22Rv1 (cell line): ENCODE data around the gene OPRM1.

Experiments used
- H3K27ac ChIP-seq: fragments of 450-650 bp; 2 replicates; pipeline ENCODE4 v1.5.1; 2017
- CTCF ChIP-seq: fragments of 450-650 bp; IDR thresholded peaks from 2 replicates; pipeline ENCODE4 v1.5.1; 2017; ENCODE audit warnings: mild to moderate bottlenecking
- ZFX ChIP-seq: fragments of 450-650 bp; IDR thresholded peaks from 2 replicates; pipeline ENCODE4 v1.6.1; 2017; ENCODE audit warnings: antibody characterized with exemption, borderline replicate concordance

OPRM1 gene

GRCh38 chr6:154252678-154253077 lies 213.6 kb downstream of the OPRM1 start:
- no peak overlapping the region for H3K27ac ChIP-seq

GRCh38 chr6:154257067-154257466 lies 218.0 kb downstream of the OPRM1 start:
- H3K27ac ChIP-seq = no peak overlapping the region

More at GRCh38 chr6:154252678-154253077, 213.6 kb downstream of the OPRM1 start:
- TF ChIP-seq ZFX = no peak
- TF ChIP-seq CTCF = no peak

GRCh38 chr6:154258064-154258757 lies 219.2 kb downstream of the OPRM1 start:
- H3K27ac ChIP-seq = no peak overlapping the region
- TF ChIP-seq CTCF (no peak), ZFX (no peak)

More at GRCh38 chr6:154257067-154257466, 218.0 kb downstream of the OPRM1 start:
- TF ChIP-seq ZFX (no peak), CTCF (no peak)

GRCh38 chr6:154261688-154262397 lies 222.8 kb downstream of the OPRM1 start:
- H3K27ac ChIP-seq = no peak overlapping the region
- TF ChIP-seq CTCF (no peak), ZFX (no peak)

GRCh38 chr6:154266560-154267099 lies 227.6 kb downstream of the OPRM1 start:
- H3K27ac ChIP-seq = no peak overlapping the region
- TF ChIP-seq ZFX = no peak
- TF ChIP-seq CTCF = no peak

GRCh38 chr6:154267508-154268106 lies 228.6 kb downstream of the OPRM1 start:
- TF ChIP-seq CTCF (no peak), ZFX (no peak)
- no peak overlapping the region for H3K27ac ChIP-seq
